T-cell (primary cell): ENCODE measurements around the gene MCM5. TPM values are rescaled to one million over a fixed set of nuclear protein-coding genes. Genes with fewer than 3 reads are reported as not detected.
"Not testable (repeated sequence)": the region's sequence is repeated elsewhere in the genome, so short reads cannot be mapped to it uniquely, and the experiment has no call there.

Experiments
- ATAC-seq, 4 experiments: fragments of 200-7000 bp in 3 of 4; fragments of 150-1000 bp in 1 of 4; cut with Tn5 transposase; replicated peaks in 1 of 4; 1 replicate in 3 of 4; 2 replicates in 1 of 4; pipeline ENCODE4 v1.10.0; 2021; ENCODE audit warnings: moderate library complexity in 3 of 4, mild to moderate bottlenecking in 2 of 4, moderate number of reproducible peaks in 1 of 4
- CTCF ChIA-PET, 2 donors: fragments of 300-600 bp; sonication (Branson Sonifier 250); formaldehyde crosslinking; loops; one replicate each; lab custom pipeline; 2022; ENCODE audit warnings: antibody characterized with exemption in 2 of 2; lab: Charles Lee
- POLR2A ChIA-PET, 2 donors: fragments of 300-600 bp; sonication (Branson Sonifier 250); formaldehyde crosslinking; loops; one replicate each; lab custom pipeline; 2022; ENCODE audit warnings: antibody characterized with exemption in 2 of 2; lab: Charles Lee
- DNase-seq, 35 experiments: peaks; one replicate each; pipeline versions ENCODE4 v3.0.0 to v3.0.0-alpha.2; 2013 to 2023
- H3K27ac ChIP-seq: one replicate; pipeline ENCODE4 v1.5.1; 2013; ENCODE audit warnings: low read length
- H3K27me3 ChIP-seq, 2 experiments: replicated peaks in 1 of 2; 1 replicate in 1 of 2; 2 replicates in 1 of 2; pipeline versions ENCODE4 v1.6.1 to v1.7.0; 2013; ENCODE audit warnings: low read length in 1 of 2, mixed read lengths in 1 of 2; ENCODE audit not compliant: control insufficient read depth in 2 of 2, insufficient read depth in 2 of 2; ENCODE audit errors: extremely low read depth in 1 of 2
- H3K36me3 ChIP-seq, 2 donors: 1 replicate in 1 of 2; 2 replicates in 1 of 2; pipeline versions ENCODE4 v1.6.1 to v1.7.0; 2013; ENCODE audit warnings: low read length in 1 of 2; ENCODE audit not compliant: control insufficient read depth in 2 of 2, insufficient read depth in 1 of 2; ENCODE audit errors: extremely low read depth in 1 of 2
- H3K4me1 ChIP-seq, 2 experiments: 1 replicate in 1 of 2; 2 replicates in 1 of 2; pipeline versions ENCODE4 v1.6.1 to v1.7.0; 2013; ENCODE audit warnings: low read length in 2 of 2, mixed read lengths in 1 of 2; ENCODE audit not compliant: insufficient read depth in 2 of 2, control insufficient read depth in 1 of 2; ENCODE audit errors: extremely low read depth in 1 of 2
- H3K4me3 ChIP-seq, 2 donors: 1 replicate in 1 of 2; 2 replicates in 1 of 2; pipeline versions ENCODE4 v1.5.1 to v1.7.0; 2013; ENCODE audit warnings: mild to moderate bottlenecking in 2 of 2, low read length in 1 of 2, moderate library complexity in 1 of 2; ENCODE audit not compliant: control insufficient read depth in 1 of 2; ENCODE audit errors: extremely low read depth in 1 of 2
- H3K9me3 ChIP-seq: 2 replicates; pipeline ENCODE4 v1.7.0; 2013
- H3K27ac Mint-ChIP-seq, 2 donors: one replicate each; pipeline ENCODE4 v1.8.0; 2020 to 2021; ENCODE audit warnings: mild to moderate bottlenecking in 2 of 2, mixed read lengths in 2 of 2
- H3K27me3 Mint-ChIP-seq, 2 donors: one replicate each; pipeline ENCODE4 v1.8.0; 2021 to 2022; ENCODE audit warnings: mixed read lengths in 2 of 2
- H3K36me3 Mint-ChIP-seq: one replicate; pipeline ENCODE4 v1.8.0; 2021; ENCODE audit warnings: mixed read lengths
- H3K4me1 Mint-ChIP-seq, 3 donors: one replicate each; pipeline ENCODE4 v1.8.0; 2020 to 2022; ENCODE audit warnings: mixed read lengths in 3 of 3, mild to moderate bottlenecking in 1 of 3
- H3K4me3 Mint-ChIP-seq, 3 donors: one replicate each; pipeline ENCODE4 v1.8.0; 2020 to 2022; ENCODE audit warnings: mild to moderate bottlenecking in 3 of 3, mixed read lengths in 3 of 3, moderate library complexity in 3 of 3
- H3K9me3 Mint-ChIP-seq, 3 donors: one replicate each; pipeline ENCODE4 v1.8.0; 2020 to 2022; ENCODE audit warnings: mixed read lengths in 3 of 3
- WGBS: methylation state at CpG from one replicate; pipeline ENCODE4 v1.1.5; 2013; ENCODE audit warnings: missing lambda C conversion rate; ENCODE audit not compliant: insufficient coverage; 5-methylcytosine and 5-hydroxymethylcytosine counted together
- total RNA-seq, 35 experiments: library from RNA in 6 of 35; stranded (reverse) in 6 of 35; fragments of 120-200 nt in 1 of 35; gene quantifications; one replicate each; pipeline versions ENCODE4 v1.2.1 to v1.2.4 and lab custom pipeline; 2013 to 2026

MCM5 gene
- total RNA-seq, 5 donors from 2014 or later (not counting 1 experiment from before 2014, with no cell fraction given): 34.7 to 66.8 (median 58.7) TPM

- 79% methylated on average over 2 of the region's 2 CpGs for WGBS
- H3K4me1 ChIP-seq: no peaks in the 10 kb centered on the region
- no peak overlapping the region for H3K4me3 ChIP-seq
- no peak overlapping the region for H3K27ac Mint-ChIP-seq
- no peak overlapping the region for H3K27ac ChIP-seq
- no peak overlapping the region for H3K4me3 Mint-ChIP-seq
- ChIA-PET POLR2A (interaction anchor here in 1 of 2 donors (0.7 kb wide), 1 partner anchor 273 kb away, joined by 4 read pairs; no protein-coding TSS in a partner anchor), CTCF (no interaction called here)
- no peaks in the 10 kb centered on the region for H3K9me3 Mint-ChIP-seq
- H3K36me3 ChIP-seq: no peaks in the 10 kb centered on the region
- H3K9me3 ChIP-seq: no peaks in the 10 kb centered on the region
- H3K27me3 ChIP-seq: peaks cover 0 to 14% of the 10 kb centered on the region in 2 experiments
- no peak for ATAC-seq
- H3K27me3 Mint-ChIP-seq: peaks cover 6 to 14% of the 10 kb centered on the region in 2 donors
- DNase-seq: no peak
- no peaks in the 10 kb centered on the region for H3K36me3 Mint-ChIP-seq
- H3K4me1 Mint-ChIP-seq: peaks cover 0 to 3% (median 0%) of the 10 kb centered on the region in 3 donors
Observed at GRCh38 chr22:35392357-35392756, 7.6 kb upstream of the MCM5 start.

GRCh38 chr22:35393116-35394010 is 6.6 kb upstream of the MCM5 start:
- H3K36me3 Mint-ChIP-seq: no peaks in the 10 kb centered on the region
- no peaks in the 10 kb centered on the region for H3K36me3 ChIP-seq
- no peak overlapping the region for H3K27ac ChIP-seq

GRCh38 chr22:35394011-35394312 is 6.0 kb upstream of the MCM5 start:
- no peak overlapping the region for H3K27ac ChIP-seq
- H3K4me3 Mint-ChIP-seq: no peak overlapping the region
- H3K36me3 ChIP-seq: no peaks in the 10 kb centered on the region
- peaks cover 6 to 13% of the 10 kb centered on the region in 2 donors for H3K27me3 Mint-ChIP-seq
- H3K36me3 Mint-ChIP-seq: no peaks in the 10 kb centered on the region
- H3K9me3 ChIP-seq: no peaks in the 10 kb centered on the region
- POLR2A ChIA-PET: no interaction called here
- 24% methylated on average over 2 of the region's 4 CpGs for WGBS
- no peak overlapping the region for H3K27ac Mint-ChIP-seq
- DNase-seq (no peak), ATAC-seq (no peak)
- H3K4me1 ChIP-seq: peaks cover 0 to 2% of the 10 kb centered on the region in 2 experiments
- H3K4me1 Mint-ChIP-seq: peaks cover 0 to 5% (median 0%) of the 10 kb centered on the region in 3 donors
- H3K4me3 ChIP-seq: no peak overlapping the region
- H3K27me3 ChIP-seq: peaks cover 0 to 9% of the 10 kb centered on the region in 2 experiments
- H3K9me3 Mint-ChIP-seq: no peaks in the 10 kb centered on the region
- CTCF ChIA-PET: no interaction called here

More at GRCh38 chr22:35393116-35394010, 6.6 kb upstream of the MCM5 start:
- no peaks in the 10 kb centered on the region for H3K4me1 ChIP-seq
- ATAC-seq (no peak), DNase-seq (no peak)
- peaks cover 0 to 3% (median 0%) of the 10 kb centered on the region in 3 donors for H3K4me1 Mint-ChIP-seq
- POLR2A ChIA-PET: no interaction called here
- H3K27me3 ChIP-seq: peaks cover 0 to 9% of the 10 kb centered on the region in 2 experiments
- 91% methylated on average over 12 of the region's 16 CpGs for WGBS
- no peak overlapping the region for H3K4me3 Mint-ChIP-seq
- H3K4me3 ChIP-seq: no peak overlapping the region
- no peaks in the 10 kb centered on the region for H3K9me3 Mint-ChIP-seq
- CTCF ChIA-PET: no interaction called here
- no peak overlapping the region for H3K27ac Mint-ChIP-seq
- no peaks in the 10 kb centered on the region for H3K9me3 ChIP-seq
- H3K27me3 Mint-ChIP-seq: peaks cover 6 to 13% of the 10 kb centered on the region in 2 donors

- ATAC-seq (no peak), DNase-seq (no peak)
- peaks cover 0 to 9% of the 10 kb centered on the region in 2 experiments for H3K4me1 ChIP-seq
- POLR2A ChIA-PET: no interaction called here
- CTCF ChIA-PET: interaction anchor here (0.6 to 0.7 kb wide), 2 partner anchors 360 to 785 kb away, joined by 3 read pairs; no protein-coding TSS in a partner anchor
- Mint-ChIP-seq H3K36me3 (peaks cover 2% of the 10 kb centered on the region), H3K27me3 (peaks cover 0 to 5% of the 10 kb centered on the region in 2 donors), H3K9me3 (no peaks in the 10 kb centered on the region), H3K27ac (no peak overlapping the region), H3K4me3 (no peak overlapping the region), H3K4me1 (peaks cover 5 to 12% (median 6%) of the 10 kb centered on the region in 3 donors)
- H3K4me3 ChIP-seq: no peak overlapping the region
- H3K27ac ChIP-seq: no peak overlapping the region
- H3K9me3 ChIP-seq: no peaks in the 10 kb centered on the region
- H3K36me3 ChIP-seq: no peaks in the 10 kb centered on the region
- no CpG with 5 or more reads among the region's 5 CpGs for WGBS
- H3K27me3 ChIP-seq: peaks cover 0 to 3% of the 10 kb centered on the region in 2 experiments
Observed at GRCh38 chr22:35394810-35395563, 5.0 kb upstream of the MCM5 start.

- H3K4me3 ChIP-seq, H3K9me3 Mint-ChIP-seq, ATAC-seq, H3K27ac Mint-ChIP-seq, H3K36me3 ChIP-seq, H3K27ac ChIP-seq, H3K27me3 ChIP-seq, H3K27me3 Mint-ChIP-seq, H3K36me3 Mint-ChIP-seq, DNase-seq, H3K4me3 Mint-ChIP-seq, H3K9me3 ChIP-seq: not testable (repeated sequence)
- CTCF ChIA-PET: interaction anchor here in 1 of 2 donors (1.0 kb wide), 1 partner anchor 27 kb away, joined by 4 read pairs; no protein-coding TSS in a partner anchor
- POLR2A ChIA-PET: interaction anchor here (0.6 to 0.9 kb wide), 3 partner anchors 18 to 844 kb away, joined by 3 to 6 read pairs (median 3); no protein-coding TSS in a partner anchor
- peaks cover 16 to 23% (median 16%) of the 10 kb centered on the region in 3 donors for H3K4me1 Mint-ChIP-seq
- peaks cover 0 to 23% of the 10 kb centered on the region in 2 experiments for H3K4me1 ChIP-seq
- 87% methylated on average over 5 of the region's 6 CpGs for WGBS
Observed at GRCh38 chr22:35396622-35397021, 3.3 kb upstream of the MCM5 start.
